ENCODE data around the gene ZNF277.

GRCh38 chr7:112360681-112361080 is 154.2 kb downstream of the ZNF277 start:
- TF ChIP-seq, protein P1, sequence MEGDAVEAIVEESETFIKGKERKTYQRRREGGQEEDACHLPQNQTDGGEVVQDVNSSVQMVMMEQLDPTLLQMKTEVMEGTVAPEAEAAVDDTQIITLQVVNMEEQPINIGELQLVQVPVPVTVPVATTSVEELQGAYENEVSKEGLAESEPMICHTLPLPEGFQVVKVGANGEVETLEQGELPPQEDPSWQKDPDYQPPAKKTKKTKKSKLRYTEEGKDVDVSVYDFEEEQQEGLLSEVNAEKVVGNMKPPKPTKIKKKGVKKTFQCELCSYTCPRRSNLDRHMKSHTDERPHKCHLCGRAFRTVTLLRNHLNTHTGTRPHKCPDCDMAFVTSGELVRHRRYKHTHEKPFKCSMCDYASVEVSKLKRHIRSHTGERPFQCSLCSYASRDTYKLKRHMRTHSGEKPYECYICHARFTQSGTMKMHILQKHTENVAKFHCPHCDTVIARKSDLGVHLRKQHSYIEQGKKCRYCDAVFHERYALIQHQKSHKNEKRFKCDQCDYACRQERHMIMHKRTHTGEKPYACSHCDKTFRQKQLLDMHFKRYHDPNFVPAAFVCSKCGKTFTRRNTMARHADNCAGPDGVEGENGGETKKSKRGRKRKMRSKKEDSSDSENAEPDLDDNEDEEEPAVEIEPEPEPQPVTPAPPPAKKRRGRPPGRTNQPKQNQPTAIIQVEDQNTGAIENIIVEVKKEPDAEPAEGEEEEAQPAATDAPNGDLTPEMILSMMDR (IDR thresholded peaks at IDR 0.05), result no peak
- no peak for TF ChIP-seq EP300 (IDR thresholded peaks at IDR 0.05)
- TF ChIP-seq POLR2A (IDR thresholded peaks at IDR 0.05), result no peak

Data from tibial nerve (tissue), 4 donors.